ENCODE measurements around the gene HUWE1.

- no peak for TF ChIP-seq CTCF (conservative IDR thresholded peaks at IDR 0.05)
- TF ChIP-seq ZFX (IDR thresholded peaks at IDR 0.05), result no peak
Observed at GRCh38 chrX:53558646-53559045, 127.9 kb downstream of the HUWE1 start.
